Astrocyte of the spinal cord (primary cell): Measurements from ENCODE around the gene CEND1.

Experiments used
- DNase-seq: peaks from one replicate; pipeline ENCODE4 v3.0.0; 2011; ENCODE audit warnings: low read depth, low spot score
- H3K4me3 ChIP-seq: 2 replicates; pipeline ENCODE4 v1.5.1; 2011; ENCODE audit warnings: low read depth, mild to moderate bottlenecking, low read length, moderate library complexity
- CTCF ChIP-seq: IDR thresholded peaks from 2 replicates; pipeline ENCODE4 v1.5.1; 2012; ENCODE audit warnings: low read depth, mild to moderate bottlenecking, low read length, inconsistent platforms
- in situ Hi-C: cut with HindIII; loops from 2 replicates; pipeline ENCODE4 v1.10.0; 2017; ENCODE audit warnings: low sequenced_read_pairs

CEND1 gene

GRCh38 chr11:794766-795633 lies 5.1 kb upstream of the CEND1 start:
- no peak overlapping the region for H3K4me3 ChIP-seq
- no peak for TF ChIP-seq CTCF
- no peak for DNase-seq
- in situ Hi-C loops, result no loop called here

- DNase-seq, result no peak
- TF ChIP-seq CTCF, result no peak
These were observed 4.3 kb upstream of the CEND1 start for GRCh38 chr11:794013-794765.

GRCh38 chr11:793556-793955 lies 3.7 kb upstream of the CEND1 start:
- DNase-seq, result no peak
- in situ Hi-C loops, result no loop called here
- no peak overlapping the region for H3K4me3 ChIP-seq
- TF ChIP-seq CTCF, result no peak

More at GRCh38 chr11:794013-794765, 4.3 kb upstream of the CEND1 start:
- H3K4me3 ChIP-seq, result no peak overlapping the region
- in situ Hi-C loops, result no loop called here

GRCh38 chr11:792873-793272 lies 3.0 kb upstream of the CEND1 start:
- no peak for TF ChIP-seq CTCF
- H3K4me3 ChIP-seq, result no peak overlapping the region
- no peak for DNase-seq
- in situ Hi-C loops, result no loop called here

GRCh38 chr11:792535-792821 lies 2.6 kb upstream of the CEND1 start:
- no peak for DNase-seq
- in situ Hi-C loops, result no loop called here
- H3K4me3 ChIP-seq, result no peak overlapping the region
- no peak for TF ChIP-seq CTCF

- DNase-seq, result no peak
- no peak overlapping the region for H3K4me3 ChIP-seq
- TF ChIP-seq CTCF, result no peak
- in situ Hi-C loops, result no loop called here
These were observed 2.0 kb upstream of the CEND1 start for GRCh38 chr11:791658-792534.
